Mesenchymal stem cell (in vitro differentiated cells and primary cell): ENCODE data around the gene CCNE1.
"Not testable (repeated sequence)": the region's sequence is repeated elsewhere in the genome, so short reads cannot be mapped to it uniquely, and the experiment has no call there.

ENCODE experiments used
- DNase-seq: peaks from one replicate; pipeline ENCODE4 v3.0.0-alpha.2; 2013
- H2AFZ ChIP-seq: one replicate; pipeline ENCODE4 v1.6.1; 2013; ENCODE audit warnings: low read depth, mild to moderate bottlenecking, control low read depth, inconsistent platforms, low read length, moderate library complexity
- H2AK5ac ChIP-seq: 2 replicates; pipeline ENCODE4 v1.6.1; 2013; ENCODE audit warnings: low read length, moderate library complexity, mild to moderate bottlenecking, inconsistent platforms; ENCODE audit not compliant: severe bottlenecking
- H2BK120ac ChIP-seq: one replicate; pipeline ENCODE4 v1.6.1; 2013; ENCODE audit warnings: low read depth, mild to moderate bottlenecking, inconsistent platforms, low read length, moderate library complexity
- H2BK12ac ChIP-seq, 2 experiments: one replicate each; pipeline ENCODE4 v1.6.1; 2013; ENCODE audit warnings: inconsistent platforms in 2 of 2, low read length in 2 of 2, mild to moderate bottlenecking in 2 of 2, moderate library complexity in 2 of 2, control low read depth in 1 of 2
- H2BK15ac ChIP-seq: one replicate; pipeline ENCODE4 v1.6.1; 2013; ENCODE audit warnings: mild to moderate bottlenecking, low read depth, inconsistent platforms; ENCODE audit not compliant: poor library complexity, severe bottlenecking
- H2BK5ac ChIP-seq: 2 replicates; pipeline ENCODE4 v1.6.1; 2013; ENCODE audit warnings: low read depth, mild to moderate bottlenecking, low read length, control low read depth, inconsistent platforms; ENCODE audit not compliant: poor library complexity, severe bottlenecking
- H3K14ac ChIP-seq, 2 experiments: one replicate each; pipeline ENCODE4 v1.6.1; 2013; ENCODE audit warnings: inconsistent platforms in 2 of 2, low read length in 2 of 2, control low read depth in 1 of 2, mild to moderate bottlenecking in 1 of 2, moderate library complexity in 1 of 2
- H3K18ac ChIP-seq, 2 experiments: one replicate each; pipeline ENCODE4 v1.6.1; 2013; ENCODE audit warnings: inconsistent platforms in 2 of 2, low read length in 2 of 2, control low read depth in 1 of 2, low read depth in 1 of 2, mild to moderate bottlenecking in 1 of 2
- H3K23ac ChIP-seq, 2 experiments: one replicate each; pipeline ENCODE4 v1.6.1; 2013; ENCODE audit warnings: inconsistent platforms in 2 of 2, low read length in 2 of 2, mild to moderate bottlenecking in 2 of 2, moderate library complexity in 2 of 2, control low read depth in 1 of 2
- H3K27ac ChIP-seq: 2 replicates; pipeline ENCODE4 v1.5.1; 2013; ENCODE audit warnings: mild to moderate bottlenecking, moderate library complexity, low read length, control low read depth, inconsistent platforms; ENCODE audit not compliant: poor library complexity, severe bottlenecking
- H3K27me3 ChIP-seq, 2 experiments: 2 replicates each; pipeline versions ENCODE4 v1.6.1 to v1.7.0; 2013; ENCODE audit warnings: low read length in 2 of 2, mild to moderate bottlenecking in 2 of 2, moderate library complexity in 2 of 2, control low read depth in 1 of 2, inconsistent platforms in 1 of 2; ENCODE audit not compliant: control insufficient read depth in 1 of 2, insufficient read depth in 1 of 2
- H3K36me3 ChIP-seq, 2 experiments: 2 replicates each; pipeline versions ENCODE4 v1.6.1 to v1.7.0; 2013; ENCODE audit warnings: low read length in 2 of 2, control low read depth in 1 of 2, inconsistent platforms in 1 of 2, low read depth in 1 of 2, mild to moderate bottlenecking in 1 of 2; ENCODE audit not compliant: insufficient read depth in 2 of 2, control insufficient read depth in 1 of 2
- H3K4ac ChIP-seq, 2 experiments: one replicate each; pipeline ENCODE4 v1.6.1; 2013; ENCODE audit warnings: inconsistent platforms in 2 of 2, low read length in 2 of 2, mild to moderate bottlenecking in 2 of 2, moderate library complexity in 2 of 2, control low read depth in 1 of 2, low read depth in 1 of 2
- H3K4me1 ChIP-seq: 2 replicates; pipeline ENCODE4 v1.6.1; 2013; ENCODE audit warnings: low read depth, low read length, control low read depth; ENCODE audit not compliant: control insufficient read depth, insufficient read depth
- H3K4me2 ChIP-seq: 2 replicates; pipeline ENCODE4 v1.6.1; 2013; ENCODE audit warnings: low read length, mild to moderate bottlenecking, inconsistent platforms; ENCODE audit not compliant: poor library complexity, severe bottlenecking
- H3K4me3 ChIP-seq, 2 experiments: 2 replicates each; pipeline versions ENCODE4 v1.5.1 to v1.7.0; 2013; ENCODE audit warnings: low read length in 2 of 2, mild to moderate bottlenecking in 2 of 2, control low read depth in 1 of 2, low read depth in 1 of 2; ENCODE audit not compliant: insufficient read depth in 1 of 2
- H3K79me1 ChIP-seq: replicated peaks from 2 replicates; pipeline ENCODE4 v1.6.1; 2013; ENCODE audit warnings: mild to moderate bottlenecking, control low read depth, low read length, inconsistent platforms; ENCODE audit not compliant: poor library complexity, severe bottlenecking
- H3K9ac ChIP-seq: 2 replicates; pipeline ENCODE4 v1.7.0; 2013; ENCODE audit warnings: mild to moderate bottlenecking, low read length, moderate library complexity
- H3K9me3 ChIP-seq: 2 replicates; pipeline ENCODE4 v1.7.0; 2013; ENCODE audit warnings: mild to moderate bottlenecking, low read length; ENCODE audit not compliant: control insufficient read depth
- H4K8ac ChIP-seq: one replicate; pipeline ENCODE4 v1.6.1; 2013; ENCODE audit warnings: inconsistent platforms, mild to moderate bottlenecking, low read length, moderate library complexity
- H4K91ac ChIP-seq: one replicate; pipeline ENCODE4 v1.6.1; 2013; ENCODE audit warnings: mild to moderate bottlenecking, low read length, inconsistent platforms
- WGBS: methylation state at CpG from one replicate; pipeline ENCODE4 v1.1.7; 2013; ENCODE audit warnings: mixed read lengths; 5-methylcytosine and 5-hydroxymethylcytosine counted together

Gene CCNE1

DNA sequence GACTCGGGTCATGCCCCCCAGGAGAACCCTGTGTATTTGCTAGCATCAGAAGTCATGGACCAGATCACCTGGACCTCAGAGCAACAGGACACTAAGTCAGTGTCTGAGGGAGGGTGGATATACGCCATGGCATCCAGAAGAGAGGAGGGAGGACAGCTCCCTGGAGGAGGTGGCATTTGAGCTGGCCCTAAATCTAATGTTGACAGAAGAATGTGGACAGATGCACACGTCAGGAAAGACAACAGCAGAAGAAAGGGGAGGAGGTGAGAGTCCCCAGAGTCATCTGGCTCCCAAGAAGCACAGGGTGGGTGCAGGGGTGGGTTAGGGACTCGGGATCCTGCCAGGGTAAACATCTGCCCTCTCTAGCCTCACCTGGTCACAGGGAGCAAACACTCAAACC, 24.5 kb upstream of the CCNE1 start:
- Histone ChIP-seq H3K9me3 (no peaks in the 10 kb centered on the region), H3K14ac (no peak overlapping the region), H3K4me3 (no peak overlapping the region), H3K36me3 (no peaks in the 10 kb centered on the region), H2BK15ac (no peak overlapping the region), H2AFZ (no peak overlapping the region), H3K27ac (no peak overlapping the region), H3K4me2 (no peak overlapping the region), H3K79me1 (no peaks in the 10 kb centered on the region), H4K91ac (no peak overlapping the region), H3K18ac (no peak overlapping the region), H2BK5ac (no peak overlapping the region), H4K8ac (no peak overlapping the region), H3K27me3 (peaks cover 3 to 13% of the 10 kb centered on the region in 2 experiments), H2AK5ac (no peak overlapping the region), H3K4ac (peak overlapping the region in 1 of 2 experiments; percentile 67), H2BK120ac (no peak overlapping the region), H3K23ac (no peak overlapping the region), H2BK12ac (no peak overlapping the region), H3K9ac (no peak overlapping the region), H3K4me1 (no peaks in the 10 kb centered on the region)
- DNase-seq = no peak
- WGBS = 69% methylated on average over 3 of the region's 4 CpGs

DNA sequence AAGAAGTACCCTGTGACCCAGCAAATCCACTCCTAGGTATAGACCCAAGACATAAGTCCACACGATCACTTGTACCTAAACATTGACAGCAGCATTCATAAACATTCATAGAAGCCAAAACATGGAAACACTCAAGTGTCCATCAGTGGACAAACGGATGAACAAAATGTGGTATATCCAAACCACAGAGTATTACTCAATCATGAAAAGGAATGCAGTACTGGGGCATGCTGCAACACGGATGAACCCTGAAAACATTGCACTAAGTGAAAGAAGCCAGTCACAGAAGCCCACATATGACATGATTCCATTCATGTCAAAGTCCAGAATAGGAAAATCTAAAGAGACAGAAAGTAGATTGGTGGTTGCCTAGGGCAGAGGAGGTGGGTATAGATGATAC, 22.8 kb upstream of the CCNE1 start:
- Histone ChIP-seq H4K91ac (no peak overlapping the region), H3K27ac (no peak overlapping the region), H2BK5ac (no peak overlapping the region), H3K9me3 (no peaks in the 10 kb centered on the region), H2BK15ac (no peak overlapping the region), H3K79me1 (no peaks in the 10 kb centered on the region), H3K18ac (no peak overlapping the region), H4K8ac (no peak overlapping the region), H3K23ac (no peak overlapping the region), H3K4me3 (no peak overlapping the region), H3K27me3 (peaks cover 3 to 13% of the 10 kb centered on the region in 2 experiments), H2BK120ac (no peak overlapping the region), H2BK12ac (no peak overlapping the region), H3K14ac (no peak overlapping the region), H3K36me3 (no peaks in the 10 kb centered on the region), H2AK5ac (no peak overlapping the region), H2AFZ (no peak overlapping the region), H3K4me1 (no peaks in the 10 kb centered on the region), H3K9ac (no peak overlapping the region), H3K4me2 (no peak overlapping the region), H3K4ac (no peak overlapping the region)
- peak; percentile 14 for DNase-seq
- WGBS = 65% methylated on average over 3 of the region's 3 CpGs

DNA sequence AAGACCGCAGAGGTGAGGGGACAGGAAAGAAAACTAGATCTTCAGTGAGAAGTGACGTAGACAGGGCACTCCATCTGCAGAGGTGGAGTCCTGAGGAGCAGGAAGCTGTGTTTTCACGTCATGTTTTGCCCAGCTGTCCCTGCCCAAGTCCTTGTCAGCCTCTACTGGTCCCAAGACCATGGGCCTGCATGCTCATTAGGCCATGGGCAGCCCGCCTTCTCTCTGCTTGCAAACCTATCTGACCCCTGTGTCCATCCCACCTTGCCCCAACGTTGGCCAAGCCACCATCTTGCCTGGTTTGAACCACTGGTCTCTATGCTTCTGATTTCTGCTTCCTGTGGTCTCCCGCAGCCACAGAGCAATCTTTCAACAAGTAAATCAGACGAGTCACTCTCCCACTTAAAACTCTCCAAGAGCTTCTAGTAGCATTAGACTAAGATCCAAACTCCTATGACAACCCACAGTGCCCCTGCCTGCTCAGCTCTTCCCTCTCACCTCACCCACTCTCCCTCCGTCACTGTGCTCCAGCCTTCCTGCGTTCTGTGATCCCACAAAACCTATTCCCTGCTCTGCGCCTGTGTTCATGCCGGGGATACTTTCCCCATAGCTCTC, 18.6 kb upstream of the CCNE1 start:
- Histone ChIP-seq H2AK5ac (no peak overlapping the region), H3K23ac (no peak overlapping the region), H3K27me3 (peaks cover 0 to 13% of the 10 kb centered on the region in 2 experiments), H3K4me1 (no peaks in the 10 kb centered on the region), H3K4me2 (no peak overlapping the region), H2BK120ac (no peak overlapping the region), H2AFZ (no peak overlapping the region), H3K79me1 (no peaks in the 10 kb centered on the region), H3K18ac (no peak overlapping the region), H3K9ac (no peak overlapping the region), H4K91ac (no peak overlapping the region), H3K4me3 (no peak overlapping the region), H3K9me3 (no peaks in the 10 kb centered on the region), H2BK5ac (no peak overlapping the region), H3K14ac (no peak overlapping the region), H4K8ac (no peak overlapping the region), H3K27ac (no peak overlapping the region), H2BK12ac (peak overlapping the region in 1 of 2 experiments; percentile 47), H3K4ac (no peak overlapping the region), H3K36me3 (no peaks in the 10 kb centered on the region), H2BK15ac (no peak overlapping the region)
- no peak for DNase-seq
- 77% methylated on average over 10 of the region's 11 CpGs for WGBS

DNA sequence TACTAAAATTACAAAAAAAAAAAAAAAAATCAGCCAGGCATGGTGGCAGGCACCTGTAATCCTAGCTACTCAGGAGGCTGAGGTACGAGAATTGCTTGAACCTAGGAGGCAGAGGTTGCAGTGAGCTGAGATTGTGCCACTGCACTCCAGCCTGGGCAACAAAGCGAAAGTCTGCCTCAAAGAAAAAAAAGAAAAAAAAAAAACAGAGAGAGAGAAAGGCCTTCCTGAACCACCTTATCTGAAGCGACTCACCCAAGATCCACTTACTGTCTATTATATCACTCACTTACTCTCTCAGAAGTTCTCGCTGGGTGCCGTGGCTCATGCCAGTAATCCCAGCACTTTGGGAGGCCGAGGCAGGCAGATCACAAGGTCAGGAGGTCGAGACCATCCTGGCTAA, 17.3 kb upstream of the CCNE1 start:
- H3K9ac ChIP-seq, H3K18ac ChIP-seq, H4K8ac ChIP-seq, H2BK120ac ChIP-seq, H2BK12ac ChIP-seq, H3K4ac ChIP-seq, H3K4me2 ChIP-seq, H3K27ac ChIP-seq, DNase-seq, H3K36me3 ChIP-seq, H3K79me1 ChIP-seq, H3K4me1 ChIP-seq, H3K4me3 ChIP-seq, H2AK5ac ChIP-seq, H4K91ac ChIP-seq, H2AFZ ChIP-seq, H3K9me3 ChIP-seq, H2BK5ac ChIP-seq, H2BK15ac ChIP-seq, H3K14ac ChIP-seq, H3K23ac ChIP-seq: not testable (repeated sequence)
- 78% methylated on average over 7 of the region's 7 CpGs for WGBS
- peaks cover 0 to 13% of the 10 kb centered on the region in 2 experiments for H3K27me3 ChIP-seq
